NCI-H146 (cell line): Measurements from ENCODE around the gene TECR.
A peak's percentile ranks its signal among the peaks of the same experiment; 100 is the strongest.

Experiments used
- DNase-seq: peaks from one replicate; lab custom pipeline; 2025; lab: John Stamatoyannopoulos, UW

Gene TECR

DNA sequence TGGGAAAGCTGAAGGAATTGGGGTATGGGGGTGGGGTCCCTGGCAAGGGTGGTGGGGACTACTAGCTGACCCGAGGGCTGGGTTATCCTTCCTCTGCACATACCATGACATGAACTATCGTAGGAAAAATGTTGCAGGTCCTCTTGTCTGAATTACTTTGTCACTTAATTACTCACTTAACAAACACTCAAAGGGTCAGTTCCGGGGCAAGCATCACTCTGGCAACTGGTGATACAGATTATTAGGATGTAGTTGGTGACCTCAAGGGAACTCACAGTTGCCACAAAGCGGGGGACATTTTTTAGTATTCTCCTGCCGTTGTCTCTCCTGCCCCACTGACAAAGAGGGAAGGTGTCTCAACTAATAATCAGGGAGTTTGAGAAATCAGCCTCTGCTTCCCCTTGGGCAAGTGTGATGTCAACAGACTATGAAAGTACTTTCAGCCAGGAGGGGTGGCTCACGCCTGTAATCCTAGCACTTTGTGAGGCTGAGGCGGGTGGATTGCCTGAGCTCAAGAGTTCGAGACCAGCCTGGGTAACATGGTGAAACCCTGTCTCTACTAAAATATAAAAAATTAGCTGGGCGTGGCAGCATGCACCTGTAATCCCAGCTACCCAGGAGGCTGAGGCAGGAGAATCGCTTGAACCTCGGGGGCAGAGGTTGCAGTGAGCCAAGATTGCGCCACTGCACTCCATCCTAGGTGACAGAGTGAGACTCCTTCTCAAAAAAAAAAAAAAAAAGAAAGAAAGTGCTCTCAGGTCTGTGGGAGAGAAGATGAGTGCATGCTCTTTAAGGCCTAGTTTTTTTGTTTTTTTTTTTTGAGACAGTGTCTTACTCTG is 21.5 kb upstream of the TECR start:
- DNase-seq = no peak

DNA sequence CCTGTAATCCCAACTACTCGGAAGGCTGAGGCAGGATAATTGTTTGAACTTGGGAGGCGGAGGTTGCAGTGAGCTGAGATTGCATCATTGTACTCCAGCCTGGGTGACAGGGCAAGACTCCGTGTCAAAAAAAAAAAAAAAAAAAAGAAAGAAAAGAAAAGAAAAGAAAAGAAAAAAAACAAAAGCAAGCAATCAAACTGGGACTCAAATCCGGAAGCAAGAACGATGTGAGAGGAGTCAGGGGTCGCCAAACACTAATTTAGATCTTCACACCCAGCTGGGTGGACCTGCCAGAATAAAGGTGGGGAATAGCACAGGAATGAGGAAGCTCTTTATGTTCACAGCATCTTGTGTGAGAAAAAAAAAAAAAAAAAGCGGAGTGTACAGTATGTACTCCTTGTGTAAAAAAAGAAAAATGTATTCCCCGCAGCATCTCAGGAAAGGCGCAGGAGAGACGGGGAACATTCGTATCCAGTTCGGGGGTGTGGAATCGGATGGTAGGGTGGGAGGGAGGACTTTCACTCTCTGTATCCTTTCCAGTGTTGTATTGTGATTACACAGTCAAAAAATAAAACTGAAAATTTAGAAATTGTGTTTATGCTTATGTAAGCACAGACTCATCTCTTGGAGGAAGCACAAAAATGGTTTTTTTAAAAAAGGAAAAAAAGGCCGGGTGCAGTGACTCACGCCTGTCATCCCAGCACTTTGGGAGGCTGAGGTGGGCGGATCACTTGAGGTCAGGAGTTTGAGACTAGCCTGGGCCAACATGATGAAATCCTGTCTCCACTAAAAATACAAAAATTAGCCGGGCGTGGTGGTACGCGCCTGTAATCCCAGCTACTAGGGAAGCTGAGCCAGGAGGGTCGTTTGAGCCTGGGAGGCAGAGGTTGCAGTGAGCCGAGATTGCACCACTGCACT is 18.8 kb upstream of the TECR start:
- DNase-seq = no peak

DNA sequence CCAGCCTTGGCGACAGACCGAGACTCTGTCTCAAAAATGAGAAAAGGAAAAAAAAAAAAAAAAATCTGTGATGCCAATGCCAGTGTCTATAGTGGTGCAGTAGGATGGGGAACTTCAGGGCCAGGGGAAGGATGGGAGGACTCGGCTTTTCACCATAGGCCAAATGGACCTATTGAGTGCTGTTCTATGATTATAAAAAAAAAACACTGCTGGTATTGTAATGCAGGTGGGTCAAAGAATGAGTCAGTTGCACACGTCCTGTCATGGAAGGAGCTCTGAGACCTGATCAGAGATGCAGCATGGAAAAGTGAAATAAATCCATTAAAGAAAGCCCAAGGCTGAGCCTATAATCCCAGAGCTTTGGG is 18.2 kb upstream of the TECR start:
- no peak for DNase-seq

DNA sequence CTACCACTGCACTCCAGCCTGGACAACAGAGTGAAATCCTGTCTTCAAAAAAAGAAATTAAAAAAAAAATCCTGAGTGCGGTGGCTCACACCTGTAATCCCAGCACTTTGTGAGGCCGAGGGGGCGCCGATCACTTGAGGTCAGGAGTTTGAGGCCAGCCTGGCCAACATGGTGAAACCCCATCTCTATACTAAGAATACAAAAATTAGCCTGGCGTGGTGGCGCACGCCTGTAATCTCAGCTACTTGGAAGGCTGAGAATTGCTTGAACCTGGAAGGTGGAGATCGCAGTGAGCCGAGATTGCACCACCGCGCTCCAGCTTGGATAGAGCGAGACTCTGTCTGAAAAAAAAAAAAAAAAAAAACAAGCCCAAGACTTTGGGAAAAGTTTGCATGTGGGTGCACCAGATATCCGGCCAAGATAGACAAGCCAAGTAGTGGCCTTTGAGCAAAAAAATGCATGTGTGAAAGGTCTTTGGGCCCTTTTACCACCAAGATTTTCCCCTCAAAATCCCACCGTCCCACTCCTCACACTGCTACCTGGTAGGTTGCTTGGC is 16.9 kb upstream of the TECR start:
- no peak for DNase-seq

DNA sequence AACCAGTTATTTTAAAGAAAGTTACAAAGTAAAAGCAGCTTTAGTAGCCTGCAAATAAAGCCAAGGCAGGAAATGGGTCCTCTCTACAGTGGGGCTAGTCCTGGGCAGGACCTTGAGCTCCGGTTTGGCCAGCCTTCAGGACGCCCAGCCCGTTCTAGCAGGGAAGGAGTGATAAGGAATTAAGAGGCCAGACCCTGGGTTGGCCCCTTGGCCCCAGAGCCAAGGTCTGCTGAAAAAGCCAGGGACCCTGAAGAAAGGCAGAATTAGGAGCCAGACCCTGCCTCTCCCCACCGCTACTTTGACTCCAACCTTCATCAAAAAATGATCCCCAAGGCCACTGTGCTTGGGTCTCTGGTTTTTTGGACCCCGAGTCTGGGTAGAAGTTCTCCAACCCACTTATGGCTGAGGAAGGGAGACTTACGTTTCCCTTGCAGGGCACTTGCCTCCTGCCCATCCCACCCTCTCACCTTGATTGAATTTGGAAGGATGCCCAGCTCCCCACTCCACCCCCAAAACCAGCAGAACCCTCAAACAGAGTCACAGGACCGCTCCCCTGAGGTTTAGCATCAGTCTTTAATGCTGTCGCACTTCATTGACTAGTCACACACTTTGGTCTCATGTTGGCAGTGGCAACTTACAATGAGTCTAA is 15.1 kb upstream of the TECR start:
- DNase-seq = no peak

DNA sequence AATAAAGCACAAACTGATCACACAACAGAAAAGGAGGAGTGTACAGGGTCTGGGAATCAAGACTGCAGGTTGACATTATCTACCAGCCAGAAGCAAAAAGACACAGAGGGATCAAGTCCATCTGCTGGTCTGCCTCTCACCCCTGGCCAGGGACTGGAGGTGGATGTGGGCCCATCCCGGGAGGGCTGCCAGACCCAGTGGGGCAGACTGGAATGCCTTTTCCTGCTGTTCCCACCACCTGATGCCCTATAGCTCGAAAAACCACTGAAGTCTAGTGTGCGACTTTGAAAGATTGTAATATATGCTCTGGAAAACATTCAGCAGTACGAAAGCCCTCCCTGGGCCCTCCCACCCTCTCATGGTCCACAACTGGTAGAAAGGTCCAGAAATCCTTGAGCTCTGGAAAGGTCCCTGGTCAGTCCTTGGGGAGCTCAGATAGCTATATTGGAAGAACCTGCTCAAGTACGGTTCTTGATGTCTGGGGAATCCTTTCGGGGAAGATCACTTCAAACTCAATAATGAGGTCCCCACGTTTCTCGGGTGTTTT is 13.8 kb upstream of the TECR start:
- no peak for DNase-seq

DNA sequence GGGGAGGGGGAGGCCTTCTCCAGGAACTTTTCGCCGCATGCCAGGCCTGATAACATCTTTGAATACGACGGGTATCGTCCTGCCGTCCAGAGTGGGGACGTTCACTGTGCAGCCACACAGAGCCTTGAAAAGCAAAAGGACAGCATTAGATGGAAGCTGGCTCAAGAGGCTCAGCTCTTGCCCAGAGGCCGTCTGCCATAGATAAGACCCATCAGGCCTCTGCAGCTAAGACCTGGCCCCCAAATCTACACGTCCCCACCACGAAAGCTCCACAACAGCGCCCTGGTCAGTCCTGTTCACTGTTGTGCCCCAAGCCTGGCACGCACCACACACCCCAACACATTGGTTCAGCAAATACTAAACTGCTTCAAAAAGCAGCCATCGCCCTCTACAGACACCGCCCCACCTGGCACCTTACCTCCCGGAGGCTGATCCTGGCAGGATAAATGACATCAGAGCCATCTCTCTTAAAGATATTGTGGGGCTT is 13.3 kb upstream of the TECR start:
- DNase-seq = no peak

DNA sequence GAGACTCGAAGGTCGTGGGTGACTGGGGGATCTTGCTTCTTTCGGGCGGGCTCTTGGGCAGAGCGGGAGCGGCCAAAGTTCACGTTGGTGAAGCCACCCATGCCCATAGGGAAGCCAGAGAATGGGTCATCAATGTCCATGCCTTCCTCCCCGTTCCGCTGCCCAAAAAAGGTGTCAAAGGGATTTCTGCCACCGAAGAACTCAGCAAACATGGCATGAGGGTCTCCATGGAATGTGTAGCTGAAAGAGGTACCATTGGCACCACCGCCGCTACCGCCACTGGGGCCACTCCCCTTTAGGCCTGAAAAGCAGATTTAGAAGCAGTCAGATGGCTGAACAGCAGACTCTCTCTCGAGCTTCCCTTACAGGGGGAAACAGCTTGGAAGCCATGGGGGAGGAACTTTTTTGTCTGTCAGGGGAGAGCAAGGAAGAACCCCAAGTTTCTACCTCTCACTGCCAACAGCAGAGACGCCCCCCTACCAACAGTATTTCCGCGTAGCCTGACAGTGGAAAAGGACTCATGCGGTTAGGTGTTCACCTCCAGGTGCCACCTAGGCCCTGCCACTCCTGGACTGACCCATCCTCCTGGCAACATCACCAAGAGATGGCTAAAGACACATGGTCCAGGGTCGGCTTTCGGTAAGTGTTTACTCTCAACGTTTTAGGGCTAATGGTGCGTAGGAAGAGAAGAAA is 12.5 kb upstream of the TECR start:
- no peak for DNase-seq

DNA sequence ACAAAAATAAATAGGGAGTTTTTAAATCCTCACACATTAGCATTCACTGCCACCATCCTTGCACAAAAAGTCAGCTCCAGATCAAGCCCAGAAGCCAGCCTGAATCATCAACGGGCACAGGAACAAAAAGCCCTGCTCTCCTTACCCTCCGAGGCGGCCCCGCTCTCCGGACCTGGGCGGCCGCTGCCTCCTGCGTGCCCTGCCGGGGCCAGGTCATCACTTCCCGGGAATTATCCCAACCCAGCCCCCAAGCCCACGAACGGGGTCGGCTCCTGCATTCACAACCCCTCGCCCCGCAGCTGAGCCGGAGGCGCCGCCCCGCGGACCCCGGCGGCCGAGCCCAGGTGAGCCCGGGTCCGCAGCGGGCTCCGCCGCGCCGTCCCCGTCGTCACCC is 12.0 kb upstream of the TECR start:
- DNase-seq = peak; percentile 49

DNA sequence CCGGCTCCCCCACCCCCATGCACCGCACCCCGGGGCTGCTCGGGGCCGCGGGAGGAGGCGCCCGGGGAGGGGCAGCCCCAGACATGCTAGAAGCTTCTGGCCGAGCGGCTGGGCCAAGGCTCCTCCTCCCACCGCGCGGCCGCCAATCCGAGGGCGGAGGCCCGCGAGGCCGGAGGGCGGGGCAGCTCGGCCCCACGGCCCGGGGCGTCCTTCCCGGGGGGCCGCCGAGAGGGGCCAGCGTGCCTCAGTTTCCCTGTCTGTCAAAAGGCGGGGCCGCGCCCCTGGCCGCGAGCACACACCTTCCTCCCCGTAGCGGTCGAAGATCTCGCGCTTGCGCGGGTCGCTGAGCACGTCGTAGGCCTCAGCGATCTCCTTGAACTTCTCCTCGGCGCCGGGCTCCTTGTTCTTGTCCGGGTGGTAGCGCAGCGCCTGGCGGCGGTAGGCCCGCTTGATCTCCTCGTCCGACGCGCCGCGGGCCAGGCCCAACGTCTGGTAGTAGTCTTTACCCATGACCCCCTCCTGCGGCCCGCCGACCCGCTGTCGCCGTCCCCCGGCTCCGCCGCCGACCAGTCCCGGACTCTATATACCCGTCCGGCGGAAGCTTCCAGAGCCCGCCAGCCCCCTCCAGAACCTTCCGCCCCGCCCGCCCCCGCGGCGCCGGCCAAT is 11.4 kb upstream of the TECR start, which contains the start of gene DNAJB1:
Gene DNAJB1, minus strand, starts transcription at position 558 of the 666 bp plus-strand sequence. Its CDS starts 48 bp downstream, at position 510.
- peak; percentile 67 for DNase-seq

DNA sequence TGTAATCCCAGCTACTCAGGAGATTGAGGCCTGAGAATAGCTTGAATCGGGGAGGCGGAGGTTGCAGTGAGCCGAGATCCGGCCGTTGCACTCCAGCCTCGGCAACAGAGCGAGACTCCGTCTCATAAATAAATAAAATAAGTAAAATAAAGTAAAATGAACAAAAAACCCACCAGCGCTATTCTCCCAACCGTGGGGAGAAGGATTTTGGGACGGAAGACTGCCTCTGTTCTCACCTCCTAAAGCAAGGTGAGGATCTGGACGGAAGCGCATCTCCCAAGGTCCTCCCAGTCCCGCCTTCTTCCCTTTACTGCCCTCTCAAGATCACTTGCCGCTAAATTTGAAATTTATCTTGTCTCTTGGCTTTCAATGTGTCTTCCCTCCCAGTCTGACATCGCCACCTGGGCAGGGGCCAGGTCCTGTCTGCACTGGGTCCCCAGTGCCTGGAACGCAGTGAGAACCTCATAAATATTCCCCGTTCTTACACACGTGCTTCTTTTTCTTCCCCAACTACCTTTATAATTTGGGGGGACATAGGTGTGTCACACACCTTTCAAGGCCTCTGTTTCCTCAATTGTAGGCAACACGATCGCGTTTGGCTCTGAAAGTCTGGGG is 10.0 kb upstream of the TECR start:
- DNase-seq = no peak

DNA sequence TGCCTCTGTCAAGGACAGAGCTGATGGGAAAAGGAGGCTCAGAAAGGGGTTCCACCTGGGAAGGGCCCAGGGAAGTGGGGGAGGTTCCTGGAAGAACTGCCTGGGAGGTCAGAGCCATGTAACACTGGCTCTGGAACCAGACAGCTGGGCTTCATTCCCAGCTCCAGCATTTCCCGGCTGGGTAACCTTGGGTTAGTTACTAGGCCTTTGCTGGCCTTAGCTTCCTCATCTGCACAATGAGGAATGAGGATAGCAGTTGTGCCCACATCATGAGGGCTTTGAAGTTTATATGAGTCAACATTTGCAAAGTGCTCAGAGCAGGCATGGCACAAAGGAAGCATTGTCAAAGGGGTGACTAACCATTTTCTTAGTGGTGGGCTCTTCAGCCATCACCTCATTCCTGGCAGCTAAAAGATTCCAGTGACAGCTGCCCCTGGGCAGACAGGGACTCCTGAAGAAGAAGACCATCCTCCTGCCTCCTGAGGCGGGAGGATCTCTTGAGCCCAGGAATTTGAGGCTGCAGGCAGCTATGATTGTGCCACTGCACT is 9.5 kb upstream of the TECR start:
- no peak for DNase-seq

DNA sequence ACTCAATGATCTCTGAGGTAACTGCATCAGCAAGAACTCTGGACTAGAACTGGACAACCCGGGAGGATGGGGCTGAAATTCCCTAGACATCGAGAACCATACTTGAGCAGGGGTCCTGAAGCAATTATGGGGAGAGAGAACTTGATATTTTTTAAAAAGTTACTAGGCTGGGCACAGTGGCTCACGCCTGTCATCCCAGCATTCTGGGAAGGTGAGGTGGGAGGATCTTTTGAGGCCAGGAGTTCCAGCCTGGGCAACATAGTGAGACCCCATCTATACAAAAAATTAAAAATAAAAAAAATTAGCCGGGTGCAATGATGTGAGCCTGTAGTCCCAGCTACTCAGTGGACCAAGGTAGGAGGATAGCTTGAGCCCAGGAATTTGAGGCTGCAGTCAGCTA is 8.9 kb upstream of the TECR start:
- no peak for DNase-seq

DNA sequence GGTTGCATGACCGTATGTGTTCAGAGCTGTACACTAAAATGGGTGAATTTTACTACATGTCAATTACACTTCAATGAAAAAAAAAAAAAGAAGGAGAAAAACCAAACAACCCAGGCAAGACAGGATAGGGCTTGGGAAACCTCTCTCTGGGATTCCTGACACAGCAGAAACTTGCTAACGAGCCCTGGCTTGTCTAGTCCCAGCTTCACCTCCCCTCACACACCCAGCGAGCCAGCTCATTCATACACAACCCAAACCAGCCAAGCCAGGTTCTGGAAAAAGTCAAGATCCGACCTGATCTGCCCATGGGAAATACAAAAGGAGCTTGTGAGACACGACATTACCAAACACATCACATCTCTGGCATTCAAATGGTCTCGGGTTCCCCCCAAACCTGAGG is 3.7 kb upstream of the TECR start:
- no peak for DNase-seq

DNA sequence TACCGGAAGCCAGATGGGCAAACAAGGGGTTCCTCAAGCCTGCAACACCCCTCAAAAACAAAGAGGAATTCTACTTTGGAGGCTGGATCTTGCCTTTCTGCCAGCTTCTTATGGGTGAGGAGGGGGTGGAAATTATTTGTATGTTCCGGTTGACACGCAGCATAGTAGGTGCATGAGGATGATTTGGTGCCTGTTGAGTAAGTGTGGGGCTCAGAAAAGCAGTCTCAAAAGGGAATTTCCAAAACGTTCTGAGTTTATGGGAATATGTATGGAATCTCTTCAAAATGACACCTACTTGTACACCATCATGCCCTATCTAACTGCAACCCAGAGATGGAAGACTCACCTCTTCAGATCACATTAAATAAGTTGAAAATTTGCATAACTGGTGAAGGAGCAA is 3.0 kb upstream of the TECR start:
- DNase-seq = no peak

DNA sequence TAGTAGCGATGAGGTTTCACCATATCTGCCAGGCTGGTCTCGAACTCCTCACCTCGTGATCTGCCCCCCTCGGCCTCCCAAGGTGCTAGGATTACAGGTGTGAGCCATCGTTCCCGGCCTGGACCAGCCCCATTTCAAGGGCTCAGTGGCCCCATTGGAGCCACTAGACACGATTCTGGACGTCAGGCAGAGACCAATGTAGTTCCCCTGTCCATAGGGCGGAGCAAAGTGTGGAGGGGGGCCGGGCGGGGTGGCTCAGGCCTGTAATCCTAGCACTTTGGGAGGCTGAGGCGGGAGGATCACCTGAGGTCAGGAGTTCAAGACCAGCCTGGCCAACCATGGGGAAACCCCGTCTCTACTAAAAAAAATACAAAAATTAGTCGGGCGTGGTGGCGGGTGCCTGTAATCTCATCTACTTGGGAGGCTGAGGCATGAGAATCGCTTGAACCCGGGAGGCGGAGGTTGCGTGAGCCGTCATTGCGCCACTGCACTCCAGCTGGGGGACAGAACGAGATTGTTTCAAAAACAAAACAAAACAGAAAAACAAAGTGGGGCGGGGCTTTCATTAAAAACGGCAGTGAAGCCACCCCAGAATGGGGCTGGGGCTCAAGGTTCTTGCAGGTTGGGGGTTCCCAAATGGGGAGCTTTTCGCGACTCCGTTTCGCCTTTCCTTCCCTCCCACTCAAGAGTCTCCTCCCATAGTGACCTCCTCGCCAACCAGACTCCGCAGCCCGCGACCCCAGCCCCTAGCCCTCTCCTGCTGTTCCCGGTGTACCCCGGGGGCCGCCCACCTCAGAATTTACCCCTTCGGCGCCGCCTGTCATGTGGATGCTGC is 758 bp upstream of the TECR start:
- no peak for DNase-seq

DNA sequence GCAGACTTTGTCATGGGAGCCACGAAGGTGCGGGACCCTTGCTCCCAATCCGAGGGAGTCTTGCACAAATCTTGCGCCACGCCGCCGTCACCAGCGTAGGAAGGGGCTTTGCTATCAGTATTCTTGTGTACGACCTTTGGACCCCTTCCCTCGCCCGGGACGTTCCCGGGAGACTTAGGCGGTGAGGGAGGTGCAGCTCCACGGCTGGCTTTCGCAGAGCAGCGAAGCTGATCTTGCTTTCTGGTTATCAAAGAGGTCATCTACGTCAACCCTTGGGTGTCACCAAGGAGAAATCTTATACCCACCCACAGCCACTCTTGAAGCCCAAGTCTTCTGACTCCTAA is 583 bp downstream of the TECR start:
- peak; percentile 53 for DNase-seq

DNA sequence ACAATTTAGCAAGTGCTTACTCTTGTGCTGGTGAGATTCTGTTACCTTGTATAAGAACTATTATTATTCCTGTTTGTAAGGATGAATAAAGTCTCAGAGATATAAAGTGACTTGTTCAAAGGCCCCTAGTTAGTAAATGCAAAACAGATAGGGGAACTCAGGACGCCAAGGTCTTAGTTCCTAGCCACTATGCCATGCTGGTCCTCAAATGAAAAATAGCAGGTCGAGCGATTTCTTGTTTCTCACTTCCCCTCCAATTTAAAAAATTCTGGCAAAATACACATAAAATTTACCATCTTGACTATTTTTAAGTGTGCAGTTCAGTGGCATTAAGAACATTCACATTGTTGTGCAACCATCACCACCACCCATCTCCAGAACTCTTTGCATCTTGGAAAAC is 1.1 kb downstream of the TECR start:
- no peak for DNase-seq

DNA sequence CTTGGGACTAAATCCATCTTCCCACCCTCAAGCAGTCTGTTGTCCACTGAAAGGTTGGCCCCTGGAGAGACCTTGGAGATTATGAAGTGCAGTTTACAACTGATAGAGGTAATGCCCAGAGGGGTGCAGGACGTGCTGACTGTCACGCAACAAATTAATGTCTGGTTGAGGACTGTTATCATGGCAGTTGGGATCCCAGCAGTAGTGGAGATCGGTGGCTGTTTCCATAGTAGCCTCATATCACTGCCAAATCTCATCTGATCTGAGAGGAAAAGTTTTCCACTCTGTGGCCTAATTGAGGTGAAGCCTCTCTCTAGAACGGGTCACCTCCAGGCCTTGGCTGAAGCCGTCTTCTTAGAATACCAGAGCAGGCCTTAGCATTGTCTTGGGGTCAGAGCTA is 4.1 kb downstream of the TECR start:
- no peak for DNase-seq
